Measurements from ENCODE around the gene ESYT1. TPM values are rescaled to one million over a fixed set of nuclear protein-coding genes. Genes with fewer than 3 reads are reported as not detected.
"Not testable (repeated sequence)": the region's sequence is repeated elsewhere in the genome, so short reads cannot be mapped to it uniquely, and the experiment has no call there.

The ESYT1 gene
- total and polyA plus RNA-seq, 8 donors, result 8.6 to 142 (median 29.7) TPM

- DNase-seq, result no peak
- H3K27me3 ChIP-seq, result no peaks in the 10 kb centered on the region
- H3K4me1 ChIP-seq, result peaks cover 15 to 44% (median 39%) of the 10 kb centered on the region in 4 donors
- H3K9me3 ChIP-seq, result no peaks in the 10 kb centered on the region
- intact Hi-C loops (cut with DNase I; ENCODE audit: low total_unique reads), result no loop called here
- peaks cover 0 to 1% (median 0%) of the 10 kb centered on the region in 4 donors for H3K36me3 ChIP-seq
- H3K4me3 ChIP-seq, result no peak overlapping the region
- WGBS, 5 donors, result 93 to 100% (median 100%) methylated on average over 1 of the region's 1 CpG
- TF ChIP-seq, protein P1, sequence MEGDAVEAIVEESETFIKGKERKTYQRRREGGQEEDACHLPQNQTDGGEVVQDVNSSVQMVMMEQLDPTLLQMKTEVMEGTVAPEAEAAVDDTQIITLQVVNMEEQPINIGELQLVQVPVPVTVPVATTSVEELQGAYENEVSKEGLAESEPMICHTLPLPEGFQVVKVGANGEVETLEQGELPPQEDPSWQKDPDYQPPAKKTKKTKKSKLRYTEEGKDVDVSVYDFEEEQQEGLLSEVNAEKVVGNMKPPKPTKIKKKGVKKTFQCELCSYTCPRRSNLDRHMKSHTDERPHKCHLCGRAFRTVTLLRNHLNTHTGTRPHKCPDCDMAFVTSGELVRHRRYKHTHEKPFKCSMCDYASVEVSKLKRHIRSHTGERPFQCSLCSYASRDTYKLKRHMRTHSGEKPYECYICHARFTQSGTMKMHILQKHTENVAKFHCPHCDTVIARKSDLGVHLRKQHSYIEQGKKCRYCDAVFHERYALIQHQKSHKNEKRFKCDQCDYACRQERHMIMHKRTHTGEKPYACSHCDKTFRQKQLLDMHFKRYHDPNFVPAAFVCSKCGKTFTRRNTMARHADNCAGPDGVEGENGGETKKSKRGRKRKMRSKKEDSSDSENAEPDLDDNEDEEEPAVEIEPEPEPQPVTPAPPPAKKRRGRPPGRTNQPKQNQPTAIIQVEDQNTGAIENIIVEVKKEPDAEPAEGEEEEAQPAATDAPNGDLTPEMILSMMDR (IDR thresholded peaks at IDR 0.05), result no peak
- TF ChIP-seq EP300 (IDR thresholded peaks at IDR 0.05), result no peak
- no peak for TF ChIP-seq POLR2A (IDR thresholded peaks at IDR 0.05)
- H3K27ac ChIP-seq, result no peak overlapping the region
Measured at GRCh38 chr12:56154246-56154771, 26.2 kb downstream of the ESYT1 start.

- no peak overlapping the region for H3K4me3 ChIP-seq
- peaks cover 4 to 6% (median 4%) of the 10 kb centered on the region in 4 donors for H3K36me3 ChIP-seq
- 88 to 95% (median 92%) methylated on average over 5 of the region's 5 CpGs for WGBS, 5 donors
- no peak for DNase-seq
- H3K27ac ChIP-seq, result no peak overlapping the region
- intact Hi-C loops (cut with DNase I; ENCODE audit: low total_unique reads), result no loop called here
- no peaks in the 10 kb centered on the region for H3K27me3 ChIP-seq
- TF ChIP-seq POLR2A (IDR thresholded peaks at IDR 0.05) (no peak), POLR2AphosphoS5 (IDR thresholded peaks at IDR 0.05) (no peak), EP300 (IDR thresholded peaks at IDR 0.05) (no peak)
- TF ChIP-seq, protein P1 (IDR thresholded peaks at IDR 0.05), result no peak
- H3K4me1 ChIP-seq, result peaks cover 19 to 49% (median 44%) of the 10 kb centered on the region in 4 donors
- H3K9me3 ChIP-seq, result no peaks in the 10 kb centered on the region
Measured at GRCh38 chr12:56154818-56155217, 26.8 kb downstream of the ESYT1 start.

DNA sequence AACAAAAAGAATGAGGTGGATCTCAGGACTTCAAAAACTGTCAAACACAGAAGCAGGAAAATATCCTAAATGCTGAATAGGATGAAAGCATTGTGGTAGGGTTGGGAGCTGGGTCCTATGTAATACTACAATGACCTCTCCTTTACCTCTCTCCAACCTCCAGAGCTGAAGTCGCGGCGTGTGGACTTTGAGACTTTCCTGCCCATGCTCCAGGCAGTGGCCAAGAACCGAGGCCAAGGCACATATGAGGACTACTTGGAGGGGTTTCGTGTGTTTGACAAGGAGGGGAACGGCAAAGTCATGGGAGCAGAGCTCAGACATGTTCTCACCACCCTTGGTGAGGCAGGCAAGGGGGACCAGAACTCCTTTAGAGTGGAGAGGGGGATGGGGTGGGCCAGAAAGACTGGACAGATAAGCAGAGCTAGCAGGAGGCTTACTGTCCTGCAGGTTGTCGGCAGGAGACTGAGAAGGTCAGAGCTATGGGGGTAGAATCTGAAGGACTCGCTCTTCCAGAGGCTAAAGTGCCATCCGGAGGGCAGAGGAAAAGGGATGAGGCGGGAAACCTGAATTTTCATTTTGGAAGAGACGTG, 27.3 kb downstream of the ESYT1 start:
- no peak overlapping the region for H3K27ac ChIP-seq
- H3K9me3 ChIP-seq, result no peaks in the 10 kb centered on the region
- DNase-seq, result peak in 1 of 2 donors; percentile 26
- no peak overlapping the region for H3K4me3 ChIP-seq
- WGBS, 5 donors, result 60 to 82% (median 67%) methylated on average over 11 of the region's 11 CpGs
- no peaks in the 10 kb centered on the region for H3K27me3 ChIP-seq
- intact Hi-C loops (cut with DNase I; ENCODE audit: low total_unique reads), result no loop called here
- H3K4me1 ChIP-seq, result peaks cover 24 to 52% (median 50%) of the 10 kb centered on the region in 4 donors
- H3K36me3 ChIP-seq, result peaks cover 9 to 11% (median 10%) of the 10 kb centered on the region in 4 donors
- TF ChIP-seq POLR2A (IDR thresholded peaks at IDR 0.05) (no peak), EP300 (IDR thresholded peaks at IDR 0.05) (no peak), POLR2AphosphoS5 (IDR thresholded peaks at IDR 0.05) (no peak)
- TF ChIP-seq, protein P1 (IDR thresholded peaks at IDR 0.05), result no peak

DNA sequence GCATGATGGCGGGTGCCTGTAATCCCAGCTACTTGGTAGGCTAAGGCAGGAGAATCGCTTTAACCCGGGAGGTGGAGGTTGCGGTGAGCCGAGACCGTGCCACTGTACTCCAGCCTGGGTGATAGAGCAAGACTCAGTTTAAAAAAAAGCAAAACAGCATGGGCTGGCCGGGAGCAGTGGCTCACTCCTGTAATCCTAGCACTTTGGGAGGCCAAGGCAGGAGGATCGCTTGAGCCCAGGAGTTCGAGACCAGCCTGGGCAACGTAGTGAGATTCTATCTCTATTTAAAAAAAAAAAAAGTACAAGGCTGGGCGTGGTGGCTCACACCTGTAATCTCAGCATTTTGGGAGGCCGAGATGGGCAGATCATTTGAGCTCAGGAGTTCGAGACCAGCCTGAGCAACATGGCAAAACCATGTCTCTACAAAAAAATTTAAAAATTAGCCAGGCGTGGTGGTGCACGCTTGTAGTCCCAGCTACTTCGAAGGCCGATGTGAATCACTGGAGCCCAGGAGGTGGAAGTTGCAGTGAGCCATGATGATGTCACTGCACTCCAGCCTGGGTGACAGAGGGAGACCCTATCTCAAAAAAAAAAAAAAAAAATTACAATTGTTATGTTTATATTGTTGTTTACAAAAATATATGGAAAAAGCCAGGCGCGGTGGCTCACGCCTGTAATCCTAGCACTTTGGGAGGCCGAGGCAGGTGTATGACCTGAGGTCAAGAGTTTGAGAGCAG, 28.6 kb downstream of the ESYT1 start:
- H3K27me3 ChIP-seq; DNase-seq; H3K9me3 ChIP-seq; intact Hi-C loops (cut with DNase I; ENCODE audit: low total_unique reads): not testable (repeated sequence)
- Histone ChIP-seq H3K4me1 (peaks cover 29 to 58% (median 55%) of the 10 kb centered on the region in 4 donors), H3K4me3 (peak overlapping the region; percentile 71 to 85 (median 74)), H3K27ac (peak overlapping the region; percentile 95 to 99 (median 97)), H3K36me3 (peaks cover 22 to 24% (median 22%) of the 10 kb centered on the region in 4 donors)
- 85 to 89% (median 88%) methylated on average over 21 of the region's 21 CpGs for WGBS, 5 donors
